HepG2 (cell line): Measurements from ENCODE around the gene SLC11A1. TPM values are rescaled to one million over a fixed set of nuclear protein-coding genes. Genes with fewer than 3 reads are reported as not detected.

ENCODE experiments used
- CEBPG ChIP-seq: IDR thresholded peaks from 2 replicates; pipeline ENCODE4 v1.6.1; 2016
- CREB1 ChIP-seq, 2 experiments: fragments of 450-650 bp in 1 of 2; IDR thresholded peaks; 2 replicates each; pipeline ENCODE4 v1.6.1; 2016 to 2017; ENCODE audit warnings: control low read depth in 1 of 2, mild to moderate bottlenecking in 1 of 2, missing compliant biosample characterization in 1 of 2, missing genetic modification characterization in 1 of 2
- HOXA3 ChIP-seq: sonication (generic); formaldehyde crosslinking; IDR thresholded peaks from 2 replicates; pipeline ENCODE4 v1.5.0; 2020; ENCODE audit warnings: missing genetic modification reagents
- KLF13 ChIP-seq: sonication (generic); formaldehyde crosslinking; IDR thresholded peaks from 2 replicates; pipeline ENCODE4 v1.4.0; 2020; ENCODE audit warnings: mild to moderate bottlenecking, missing genetic modification reagents
- MEIS2 ChIP-seq: sonication (generic); formaldehyde crosslinking; IDR thresholded peaks from 2 replicates; pipeline ENCODE4 v1.9.0; 2021; ENCODE audit warnings: mild to moderate bottlenecking, missing genetic modification reagents
- MTF2 ChIP-seq: sonication (generic); formaldehyde crosslinking; IDR thresholded peaks from 2 replicates; pipeline ENCODE4 v1.5.0; 2020; ENCODE audit warnings: missing genetic modification reagents, borderline replicate concordance
- SAFB2 ChIP-seq: sonication (generic); formaldehyde crosslinking; IDR thresholded peaks from 2 replicates; pipeline ENCODE4 v1.5.1; 2020; ENCODE audit warnings: missing genetic modification reagents, low read depth, mild to moderate bottlenecking, borderline replicate concordance
- SMAD3 ChIP-seq: sonication (generic); formaldehyde crosslinking; IDR thresholded peaks from 2 replicates; pipeline ENCODE4 v1.4.0; 2020; ENCODE audit warnings: missing genetic modification reagents
- TRIM24 ChIP-seq: sonication (generic); formaldehyde crosslinking; IDR thresholded peaks from 2 replicates; pipeline ENCODE4 v1.8.0; 2022; ENCODE audit warnings: mild to moderate bottlenecking, missing genetic modification reagents
- ZNF253 ChIP-seq: sonication (generic); formaldehyde crosslinking; IDR thresholded peaks from 2 replicates; pipeline ENCODE4 v1.8.0; 2022; ENCODE audit warnings: mild to moderate bottlenecking, missing genetic modification reagents, borderline replicate concordance
- ZNF264 ChIP-seq: sonication (generic); formaldehyde crosslinking; IDR thresholded peaks from 2 replicates; pipeline ENCODE4 v1.4.0; 2020; ENCODE audit warnings: missing genetic modification reagents
- ZNF34 ChIP-seq: sonication (generic); formaldehyde crosslinking; IDR thresholded peaks from 2 replicates; pipeline ENCODE4 v1.4.0; 2020; ENCODE audit warnings: mild to moderate bottlenecking, missing genetic modification reagents, borderline replicate concordance
- ZNF572 ChIP-seq: sonication (generic); formaldehyde crosslinking; IDR thresholded peaks from 2 replicates; pipeline ENCODE4 v1.5.1; 2020; ENCODE audit warnings: mild to moderate bottlenecking, missing genetic modification reagents
- ZNF619 ChIP-seq: sonication (generic); formaldehyde crosslinking; IDR thresholded peaks from 2 replicates; pipeline ENCODE4 v1.4.0; 2020; ENCODE audit warnings: mild to moderate bottlenecking, missing genetic modification reagents
- ZNF782 ChIP-seq: sonication (generic); formaldehyde crosslinking; IDR thresholded peaks from 2 replicates; pipeline ENCODE4 v1.4.0; 2020; ENCODE audit warnings: missing genetic modification reagents, mild to moderate bottlenecking, borderline replicate concordance
- polyA plus RNA-seq, 8 experiments: library from polyadenylated mRNA; depleted of rRNA in 3 of 8; stranded (reverse) in 7 of 8; unstranded in 1 of 8; fragments of >200 nt; fragmentation: Illumina TruSeq in 4 of 8; extraction: Trizol in 4 of 8; gene quantifications; 2 replicates each; pipeline versions ENCODE4 v1.2.1 to v1.2.3, GENCODE V29; 2011 to 2016; ENCODE audit warnings: low read depth in 4 of 8, missing spikeins in 1 of 8, mixed read lengths in 1 of 8; ENCODE audit not compliant: insufficient read depth in 1 of 8
- total RNA-seq, 5 experiments: library from RNA; depleted of rRNA; stranded (reverse); fragments of >200 nt; fragmentation: Illumina TruSeq; extraction: Trizol; gene quantifications; 2 replicates each; pipeline ENCODE4 v1.2.3, GENCODE V29; 2016; ENCODE audit warnings: low read depth in 1 of 5
- TF ChIP-seq, protein P1 (sequence below): sonication (generic); formaldehyde crosslinking; IDR thresholded peaks from 2 replicates; pipeline ENCODE4 v1.5.1; 2020; ENCODE audit warnings: mild to moderate bottlenecking, moderate library complexity, missing genetic modification reagents
- TF ChIP-seq, protein P2 (sequence below): sonication (generic); formaldehyde crosslinking; IDR thresholded peaks from 2 replicates; pipeline ENCODE4 v1.5.1; 2020; ENCODE audit warnings: mild to moderate bottlenecking, missing genetic modification reagents, moderate library complexity
- TF ChIP-seq, protein P3 (sequence below): IDR thresholded peaks from 2 replicates; pipeline ENCODE4 v1.6.1; 2016; ENCODE audit warnings: missing biosample characterization, missing genetic modification reagents, low read depth

SLC11A1 gene
- total and polyA plus RNA-seq, 2 of the 13 experiments (the other 11 are each of a cell fraction or from before 2014, with no cell fraction given), result 0.33 to 2.3 TPM

DNA sequence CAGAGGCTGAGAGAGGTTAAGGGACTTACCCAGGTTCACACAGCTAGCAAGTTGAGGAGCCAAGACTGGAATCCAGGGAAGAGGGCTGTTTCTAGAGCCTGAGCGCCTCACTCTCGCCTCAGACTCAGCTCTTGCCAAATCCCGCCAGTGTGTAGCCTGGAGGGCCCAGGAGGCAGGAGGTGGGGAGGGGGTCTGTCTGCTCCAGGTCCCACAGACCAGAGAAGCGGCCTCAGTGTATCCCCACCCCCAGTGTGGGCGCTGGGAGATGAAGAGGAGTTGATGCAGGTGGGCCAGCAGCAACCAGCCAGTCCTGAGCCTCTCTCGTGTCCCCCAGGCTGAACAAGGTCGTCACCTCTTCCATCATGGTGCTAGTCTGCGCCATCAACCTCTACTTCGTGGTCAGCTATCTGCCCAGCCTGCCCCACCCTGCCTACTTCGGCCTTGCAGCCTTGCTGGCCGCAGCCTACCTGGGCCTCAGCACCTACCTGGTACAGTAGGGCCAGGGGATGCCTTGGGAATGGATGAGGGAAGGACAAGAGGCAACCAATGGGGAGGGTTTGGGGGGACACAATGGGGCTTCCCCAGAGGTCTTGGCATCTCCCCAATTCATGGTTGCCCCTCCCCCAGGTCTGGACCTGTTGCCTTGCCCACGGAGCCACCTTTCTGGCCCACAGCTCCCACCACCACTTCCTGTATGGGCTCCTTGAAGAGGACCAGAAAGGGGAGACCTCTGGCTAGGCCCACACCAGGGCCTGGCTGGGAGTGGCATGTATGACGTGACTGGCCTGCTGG lies 12.4 kb downstream of the SLC11A1 start (continued):
- TF ChIP-seq SAFB2 (CRISPR knock-in tag) (0 out of 2 replicates have a peak, but pooled peaks have one; percentile 34), KLF13 (CRISPR knock-in tag) (0 out of 2 replicates have a peak, but pooled peaks have one; percentile 40), MEIS2 (CRISPR knock-in tag) (no peak), ZNF253 (CRISPR knock-in tag) (peak; percentile 28; the same call in 1 of the 2 replicates), MTF2 (CRISPR knock-in tag) (0 out of 2 replicates have a peak, but pooled peaks have one; percentile 57), CEBPG (no peak), ZNF572 (0 out of 2 replicates have a peak, but pooled peaks have one; percentile 58), ZNF264 (no peak), HOXA3 (CRISPR knock-in tag) (no peak), CREB1 (IDR thresholded peaks at IDR 0.05) (0 out of 2 replicates have a peak, but pooled peaks have one; percentile 11), CREB1 (CRISPR knock-in tag; IDR thresholded peaks at IDR 0.05) (no peak), ZNF619 (0 out of 2 replicates have a peak, but pooled peaks have one; percentile 57), SMAD3 (no peak), ZNF34 (no peak), ZNF782 (CRISPR knock-in tag) (peak; percentile 70; the same call in 1 of the 2 replicates), TRIM24 (CRISPR knock-in tag) (no peak)
- TF ChIP-seq, protein P1, sequence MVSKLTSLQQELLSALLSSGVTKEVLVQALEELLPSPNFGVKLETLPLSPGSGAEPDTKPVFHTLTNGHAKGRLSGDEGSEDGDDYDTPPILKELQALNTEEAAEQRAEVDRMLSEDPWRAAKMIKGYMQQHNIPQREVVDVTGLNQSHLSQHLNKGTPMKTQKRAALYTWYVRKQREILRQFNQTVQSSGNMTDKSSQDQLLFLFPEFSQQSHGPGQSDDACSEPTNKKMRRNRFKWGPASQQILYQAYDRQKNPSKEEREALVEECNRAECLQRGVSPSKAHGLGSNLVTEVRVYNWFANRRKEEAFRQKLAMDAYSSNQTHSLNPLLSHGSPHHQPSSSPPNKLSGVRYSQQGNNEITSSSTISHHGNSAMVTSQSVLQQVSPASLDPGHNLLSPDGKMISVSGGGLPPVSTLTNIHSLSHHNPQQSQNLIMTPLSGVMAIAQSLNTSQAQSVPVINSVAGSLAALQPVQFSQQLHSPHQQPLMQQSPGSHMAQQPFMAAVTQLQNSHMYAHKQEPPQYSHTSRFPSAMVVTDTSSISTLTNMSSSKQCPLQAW (CRISPR knock-in tag), result peak; percentile 59; the same call in 1 of the 2 replicates
- TF ChIP-seq, protein P2, sequence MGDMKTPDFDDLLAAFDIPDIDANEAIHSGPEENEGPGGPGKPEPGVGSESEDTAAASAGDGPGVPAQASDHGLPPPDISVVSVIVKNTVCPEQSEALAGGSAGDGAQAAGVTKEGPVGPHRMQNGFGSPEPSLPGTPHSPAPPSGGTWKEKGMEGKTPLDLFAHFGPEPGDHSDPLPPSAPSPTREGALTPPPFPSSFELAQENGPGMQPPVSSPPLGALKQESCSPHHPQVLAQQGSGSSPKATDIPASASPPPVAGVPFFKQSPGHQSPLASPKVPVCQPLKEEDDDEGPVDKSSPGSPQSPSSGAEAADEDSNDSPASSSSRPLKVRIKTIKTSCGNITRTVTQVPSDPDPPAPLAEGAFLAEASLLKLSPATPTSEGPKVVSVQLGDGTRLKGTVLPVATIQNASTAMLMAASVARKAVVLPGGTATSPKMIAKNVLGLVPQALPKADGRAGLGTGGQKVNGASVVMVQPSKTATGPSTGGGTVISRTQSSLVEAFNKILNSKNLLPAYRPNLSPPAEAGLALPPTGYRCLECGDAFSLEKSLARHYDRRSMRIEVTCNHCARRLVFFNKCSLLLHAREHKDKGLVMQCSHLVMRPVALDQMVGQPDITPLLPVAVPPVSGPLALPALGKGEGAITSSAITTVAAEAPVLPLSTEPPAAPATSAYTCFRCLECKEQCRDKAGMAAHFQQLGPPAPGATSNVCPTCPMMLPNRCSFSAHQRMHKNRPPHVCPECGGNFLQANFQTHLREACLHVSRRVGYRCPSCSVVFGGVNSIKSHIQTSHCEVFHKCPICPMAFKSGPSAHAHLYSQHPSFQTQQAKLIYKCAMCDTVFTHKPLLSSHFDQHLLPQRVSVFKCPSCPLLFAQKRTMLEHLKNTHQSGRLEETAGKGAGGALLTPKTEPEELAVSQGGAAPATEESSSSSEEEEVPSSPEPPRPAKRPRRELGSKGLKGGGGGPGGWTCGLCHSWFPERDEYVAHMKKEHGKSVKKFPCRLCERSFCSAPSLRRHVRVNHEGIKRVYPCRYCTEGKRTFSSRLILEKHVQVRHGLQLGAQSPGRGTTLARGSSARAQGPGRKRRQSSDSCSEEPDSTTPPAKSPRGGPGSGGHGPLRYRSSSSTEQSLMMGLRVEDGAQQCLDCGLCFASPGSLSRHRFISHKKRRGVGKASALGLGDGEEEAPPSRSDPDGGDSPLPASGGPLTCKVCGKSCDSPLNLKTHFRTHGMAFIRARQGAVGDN (CRISPR knock-in tag), result peak; percentile 45; the same call in 1 of the 2 replicates
- TF ChIP-seq, protein P3, sequence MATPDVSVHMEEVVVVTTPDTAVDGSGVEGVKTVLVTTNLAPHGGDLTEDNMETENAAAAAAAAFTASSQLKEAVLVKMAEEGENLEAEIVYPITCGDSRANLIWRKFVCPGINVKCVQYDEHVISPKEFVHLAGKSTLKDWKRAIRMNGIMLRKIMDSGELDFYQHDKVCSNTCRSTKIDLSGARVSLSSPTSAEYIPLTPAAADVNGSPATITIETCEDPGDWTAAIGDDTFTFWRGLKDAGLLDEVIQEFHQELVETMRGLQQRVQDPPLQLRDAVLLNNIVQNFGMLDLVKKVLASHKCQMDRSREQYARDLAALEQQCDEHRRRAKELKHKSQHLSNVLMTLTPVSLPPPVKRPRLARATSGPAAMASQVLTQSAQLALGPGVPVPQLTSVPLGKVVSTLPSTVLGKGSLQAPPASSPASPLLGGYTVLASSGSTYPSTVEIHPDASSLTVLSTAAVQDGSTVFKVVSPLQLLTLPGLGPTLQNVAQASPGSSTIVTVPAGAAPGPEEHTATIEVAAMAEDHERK (CRISPR knock-in tag), result no peak
